HG02885 (cell line): ENCODE results near the gene MACROD2.

Experiments used
- ATAC-seq: cut with Tn5 transposase; IDR thresholded peaks from one replicate; pipeline ENCODE4 v1.9.1; 2021; ENCODE audit warnings: mild to moderate bottlenecking; ENCODE audit not compliant: unreplicated experiment, poor library complexity

MACROD2 gene

GRCh38 chr20:15859061-15859460 is 1863.7 kb downstream of the MACROD2 start:
- ATAC-seq: no peak

GRCh38 chr20:15860850-15861249 is 1865.5 kb downstream of the MACROD2 start:
- ATAC-seq: no peak

GRCh38 chr20:15862178-15862577 is 1866.9 kb downstream of the MACROD2 start:
- no peak for ATAC-seq

- no peak for ATAC-seq
Measured at GRCh38 chr20:15863735-15864134, 1868.4 kb downstream of the MACROD2 start.

GRCh38 chr20:15865553-15865952 is 1870.2 kb downstream of the MACROD2 start:
- no peak for ATAC-seq

GRCh38 chr20:15866916-15867730 is 1871.8 kb downstream of the MACROD2 start:
- no peak for ATAC-seq

GRCh38 chr20:15867899-15868298 is 1872.6 kb downstream of the MACROD2 start:
- no peak for ATAC-seq

- ATAC-seq: no peak
Measured at GRCh38 chr20:15875446-15875845, 1880.1 kb downstream of the MACROD2 start.

GRCh38 chr20:15882553-15882952 is 1887.2 kb downstream of the MACROD2 start:
- peak; percentile 45 for ATAC-seq

- no peak for ATAC-seq
Measured at GRCh38 chr20:15886250-15886649, 1890.9 kb downstream of the MACROD2 start.

GRCh38 chr20:15887387-15887786 is 1892.1 kb downstream of the MACROD2 start:
- no peak for ATAC-seq

GRCh38 chr20:15889061-15889460 is 1893.7 kb downstream of the MACROD2 start:
- ATAC-seq: no peak

- no peak for ATAC-seq
Measured at GRCh38 chr20:15889514-15890256, 1894.4 kb downstream of the MACROD2 start.

GRCh38 chr20:15890407-15890982 is 1895.2 kb downstream of the MACROD2 start:
- ATAC-seq: no peak

GRCh38 chr20:15895126-15895525 is 1899.8 kb downstream of the MACROD2 start:
- no peak for ATAC-seq

- peak; percentile 92 for ATAC-seq
Measured at GRCh38 chr20:15895560-15896084, 1900.3 kb downstream of the MACROD2 start.

GRCh38 chr20:15899967-15900366 is 1904.7 kb downstream of the MACROD2 start:
- no peak for ATAC-seq

- ATAC-seq: no peak
Measured at GRCh38 chr20:15900443-15900842, 1905.1 kb downstream of the MACROD2 start.

- no peak for ATAC-seq
Measured at GRCh38 chr20:15902493-15902892, 1907.2 kb downstream of the MACROD2 start.

- no peak for ATAC-seq
Measured at GRCh38 chr20:15905661-15906060, 1910.3 kb downstream of the MACROD2 start.

GRCh38 chr20:15909995-15910394 is 1914.7 kb downstream of the MACROD2 start:
- ATAC-seq: no peak
